ENCODE measurements around the gene FAM76B. TPM values are rescaled to one million over a fixed set of nuclear protein-coding genes. Genes with fewer than 3 reads are reported as not detected.

The FAM76B gene
- total and polyA plus RNA-seq, 9 of the 15 experiments (the other 6 are each of a cell fraction or from before 2014, with no cell fraction given): 22.5 to 60.0 (median 35.0) TPM

GRCh38 chr11:95764267-95764898, 25.2 kb downstream of the FAM76B start:
- H2AFZ ChIP-seq (ENCODE audit: low read depth, low read length): no peak overlapping the region
- peaks cover 10% of the 10 kb centered on the region; the same call in 2 of the 3 replicates for H3K36me3 ChIP-seq (ENCODE audit: control insufficient read depth, insufficient read depth, low read length)
- no peaks in the 10 kb centered on the region for H3K9me1 ChIP-seq (ENCODE audit: control insufficient read depth, insufficient read depth, low read length)
- no peak overlapping the region for H3K27ac ChIP-seq (ENCODE audit: extremely low read depth, low read depth, low read length)
- no peaks in the 10 kb centered on the region for H4K20me1 ChIP-seq (replicated peaks; ENCODE audit: control insufficient read depth, insufficient read depth, low read length)
- POLR2A ChIA-PET: interaction anchor here (1.0 kb wide), 1 partner anchor 8 kb away, joined by 3 read pairs; no protein-coding TSS in a partner anchor
- no peaks in the 10 kb centered on the region for H3K27me3 ChIP-seq (ENCODE audit: control insufficient read depth in 2 of 2, insufficient read depth in 2 of 2, low read length in 2 of 2)
- no peak overlapping the region for H3K4me3 ChIP-seq
- in situ Hi-C loops (cut with MboI): loop anchor here (5.0 kb wide), 1 partner anchor 602 kb away; no protein-coding TSS in a partner anchor
- DNase-seq (ENCODE audit: extremely low read depth in 1 of 4, low spot score in 3 of 4) (peak; percentile 54 to 65 (median 60)), FAIRE-seq (peak; percentile 82), ATAC-seq (peak; percentile 81)
- H3K9ac ChIP-seq (ENCODE audit: insufficient read depth in 1 of 2, low read depth in 2 of 2, low read length in 2 of 2): no peak overlapping the region
- no peaks in the 10 kb centered on the region for H3K79me2 ChIP-seq (ENCODE audit: control insufficient read depth, insufficient read depth, low read length)
- no TSS peak for BruUV-seq (replicated peaks)
- 24% methylated on average over 4 of the region's 4 CpGs for WGBS (ENCODE audit: insufficient coverage, low coverage, missing lambda C conversion rate)
- intact Hi-C loops (cut with micrococcal nuclease): loop anchor here (1.0 to 10.0 kb wide), 5 partner anchors 59 to 700 kb away; partner anchors contain the start of gene SRSF8
- no peaks in the 10 kb centered on the region; the same call in 1 of the 2 replicates for H3K9me3 ChIP-seq (replicated peaks; ENCODE audit: control insufficient read depth, insufficient read depth, low read depth, low read length)
- CTCF ChIA-PET (ENCODE audit: low intra/inter-chr PET ratio): interaction anchor here (1.3 to 3.6 kb wide), 3 partner anchors 610 to 1141 kb away, joined by 3 to 21 read pairs (median 7); no protein-coding TSS in a partner anchor
- no peak overlapping the region for H3K4me2 ChIP-seq (ENCODE audit: insufficient read depth, low read length)
- H3K4me1 ChIP-seq (replicated peaks in 1 of 2; ENCODE audit: control insufficient read depth in 2 of 2, insufficient read depth in 2 of 2, low read length in 2 of 2): no peaks in the 10 kb centered on the region
- TF ChIP-seq CC2D1A (IDR thresholded peaks at IDR 0.05) (0 out of 2 replicates have a peak, but pooled peaks have one; percentile 21), SOX6 (IDR thresholded peaks at IDR 0.05) (no peak), SRSF9 (IDR thresholded peaks at IDR 0.05; ENCODE audit: borderline replicate concordance, low read depth, low read length) (no peak), GTF2F1 (IDR thresholded peaks at IDR 0.05; ENCODE audit: low read depth, low read length) (no peak), ZNF398 (CRISPR knock-in tag; IDR thresholded peaks at IDR 0.05) (no peak), TFAM (CRISPR knock-in tag; conservative IDR thresholded peaks at IDR 0.05) (no peak), MCM3 (IDR thresholded peaks at IDR 0.05) (no peak), NFXL1 (CRISPR knock-in tag; IDR thresholded peaks at IDR 0.05) (no peak), EP400 (IDR thresholded peaks at IDR 0.05) (peak; percentile 31; the same call in 1 of the 2 replicates), JUND (IDR thresholded peaks at IDR 0.05; ENCODE audit: borderline replicate concordance, low read depth, low read length) (no peak), JUND (tag; IDR thresholded peaks at IDR 0.05; ENCODE audit: borderline replicate concordance, low read depth, low read length) (0 out of 3 replicates have a peak, but pooled peaks have one; percentile 11), STAT5A (IDR thresholded peaks at IDR 0.05; ENCODE audit: borderline replicate concordance, low read length) (no peak), PML (IDR thresholded peaks at IDR 0.05; ENCODE audit: low read length) (no peak), RAD21 (CRISPR knock-in tag; conservative IDR thresholded peaks at IDR 0.05 in 1 of 2, IDR thresholded peaks at IDR 0.05 in 1 of 2) (peak; percentile 93 to 96), CEBPZ (IDR thresholded peaks at IDR 0.05; ENCODE audit: borderline replicate concordance, low read depth, low read length) (no peak), SREBF1 (IDR thresholded peaks at IDR 0.05; ENCODE audit: borderline replicate concordance, low read depth, low read length) (no peak), BRD4 (IDR thresholded peaks at IDR 0.05) (no peak)

Data from K562 (cell line).